SK-N-SH (cell line): ENCODE measurements around the gene LRTM2. TPM values are rescaled to one million over a fixed set of nuclear protein-coding genes. Genes with fewer than 3 reads are reported as not detected.

ENCODE experiments used
- CTCF ChIA-PET: fragments of 300-600, 350-600 bp; formaldehyde crosslinking; extraction: SDS; loops from one replicate; lab custom pipeline; 2021; lab: Yijun Ruan, JAX
- POLR2A ChIA-PET: fragments of 350-600 bp; sonication (Branson Sonifier 250); formaldehyde crosslinking; extraction: SDS; loops from one replicate; lab custom pipeline; 2020; ENCODE audit warnings: antibody characterized with exemption, inconsistent platforms; lab: Yijun Ruan, JAX
- DNase-seq: peaks from one replicate; pipeline ENCODE4 v3.0.0; 2012
- H2AFZ ChIP-seq: fragments of 200-600 bp; sonication (generic); 2 replicates; pipeline ENCODE4 v1.8.1; 2016; ENCODE audit warnings: antibody characterized with exemption, mild to moderate bottlenecking, low read depth
- H3F3A ChIP-seq: fragments of 200-600 bp; sonication (generic); replicated peaks from 2 replicates; pipeline ENCODE3; 2016; ENCODE audit warnings: antibody characterized with exemption, mild to moderate bottlenecking; ENCODE audit not compliant: insufficient read depth
- H3K27ac ChIP-seq, 2 experiments: fragments of 200-500 bp in 1 of 2; fragments of 200-600 bp in 1 of 2; sonication (Bioruptor generic) in 1 of 2; sonication (generic), shearing (Covaris generic) in 1 of 2; 2 replicates each; pipeline versions ENCODE4 v1.5.1 to v1.6.1; 2014 to 2016; ENCODE audit warnings: low read depth in 2 of 2, inconsistent platforms in 1 of 2, low read length in 1 of 2, mild to moderate bottlenecking in 1 of 2, mixed read lengths in 1 of 2
- H3K27me3 ChIP-seq: fragments of 200-600 bp; sonication (generic), shearing (Covaris generic); 2 replicates; pipeline ENCODE4 v1.6.1; 2016; ENCODE audit warnings: mixed run types; ENCODE audit not compliant: insufficient read depth
- H3K36me3 ChIP-seq, 2 experiments: fragments of 200-500 bp in 1 of 2; fragments of 200-600 bp in 1 of 2; sonication (Bioruptor generic) in 1 of 2; sonication (generic) in 1 of 2; replicated peaks in 1 of 2; 2 replicates each; pipeline versions ENCODE3 to v1.5.1; 2014 to 2016; ENCODE audit warnings: low read length in 1 of 2, mild to moderate bottlenecking in 1 of 2; ENCODE audit not compliant: insufficient read depth in 2 of 2, control insufficient read depth in 1 of 2
- H3K4me1 ChIP-seq, 2 experiments: fragments of 200-500 bp in 1 of 2; fragments of 200-600 bp in 1 of 2; sonication (Bioruptor generic) in 1 of 2; sonication (generic), shearing (Covaris generic) in 1 of 2; 2 replicates each; pipeline versions ENCODE4 v1.5.1 to v1.6.1; 2014 to 2016; ENCODE audit warnings: low read depth in 1 of 2, low read length in 1 of 2, mixed run types in 1 of 2; ENCODE audit not compliant: insufficient read depth in 2 of 2, control insufficient read depth in 1 of 2
- H3K4me2 ChIP-seq: fragments of 200-600 bp; sonication (generic), shearing (Covaris generic); 2 replicates; pipeline ENCODE4 v1.6.1; 2017; ENCODE audit warnings: mixed run types
- H3K4me3 ChIP-seq, 2 experiments: fragments of 200-500 bp in 1 of 2; fragments of 200-600 bp in 1 of 2; sonication (Bioruptor generic) in 1 of 2; sonication (generic), shearing (Covaris generic) in 1 of 2; 2 replicates each; pipeline versions ENCODE4 v1.5.1 to v1.8.1; 2014 to 2016; ENCODE audit warnings: low read depth in 2 of 2, inconsistent platforms in 1 of 2, low read length in 1 of 2, mild to moderate bottlenecking in 1 of 2, mixed read lengths in 1 of 2, moderate library complexity in 1 of 2
- H3K79me2 ChIP-seq: fragments of 200-600 bp; sonication (generic); 2 replicates; pipeline ENCODE4 v1.8.1; 2017; ENCODE audit warnings: mild to moderate bottlenecking; ENCODE audit not compliant: insufficient read depth
- H3K9ac ChIP-seq: fragments of 200-600 bp; sonication (generic); 2 replicates; pipeline ENCODE4 v1.6.1; 2017; ENCODE audit warnings: mixed run types
- H3K9me2 ChIP-seq: fragments of 200-600 bp; sonication (generic); 2 replicates; pipeline ENCODE4 v1.6.1; 2017; ENCODE audit warnings: mixed run types
- H3K9me3 ChIP-seq: fragments of 200-600 bp; sonication (generic); 2 replicates; pipeline ENCODE4 v1.6.1; 2017; ENCODE audit warnings: mixed run types, mild to moderate bottlenecking, moderate library complexity
- H4K20me1 ChIP-seq: fragments of 200-600 bp; sonication (generic); 2 replicates; pipeline ENCODE4 v1.6.1; 2017; ENCODE audit warnings: mild to moderate bottlenecking, mixed run types; ENCODE audit not compliant: insufficient read depth
- CHD2 ChIP-seq: fragments of 150-350 bp; IDR thresholded peaks from 2 replicates; pipeline ENCODE4 v1.6.1; 2018; ENCODE audit warnings: low read length; ENCODE audit not compliant: partially characterized antibody
- ELF1 ChIP-seq: IDR thresholded peaks from 2 replicates; pipeline ENCODE4 v1.4.0; 2012
- EP300 ChIP-seq, 2 experiments: IDR thresholded peaks; 2 replicates each; pipeline versions ENCODE4 v1.4.0 to v1.6.1; 2012; ENCODE audit warnings: borderline replicate concordance in 1 of 2, low read depth in 1 of 2, low read length in 1 of 2
- FOXJ3 ChIP-seq: sonication (generic); formaldehyde crosslinking; IDR thresholded peaks from 2 replicates; pipeline ENCODE4 v1.5.1; 2020; ENCODE audit warnings: mild to moderate bottlenecking, missing genetic modification reagents
- GABPA ChIP-seq: IDR thresholded peaks from 2 replicates; pipeline ENCODE4 v1.4.0; 2012; ENCODE audit warnings: low read depth, mild to moderate bottlenecking
- GATA2 ChIP-seq: sonication (generic); formaldehyde crosslinking; IDR thresholded peaks from 2 replicates; pipeline ENCODE4 v1.5.0; 2020; ENCODE audit warnings: mild to moderate bottlenecking, missing genetic modification reagents
- JUND ChIP-seq: IDR thresholded peaks from 2 replicates; pipeline ENCODE4 v1.4.0; 2012
- MEF2A ChIP-seq: IDR thresholded peaks from 2 replicates; pipeline ENCODE4 v1.4.0; 2012; ENCODE audit warnings: low read depth, borderline replicate concordance
- MXI1 ChIP-seq: IDR thresholded peaks from 2 replicates; pipeline ENCODE4 v1.6.1; 2012; ENCODE audit warnings: mild to moderate bottlenecking, low read depth, low read length, improper control_type of control experiment
- PBX3 ChIP-seq: IDR thresholded peaks from 2 replicates; pipeline ENCODE4; 2012
- POLR2AphosphoS5 ChIP-seq: IDR thresholded peaks from 2 replicates; pipeline ENCODE4 v1.6.1; 2012; ENCODE audit warnings: low read depth, low read length
- RAD21 ChIP-seq: IDR thresholded peaks from 2 replicates; pipeline ENCODE4 v1.6.1; 2012; ENCODE audit warnings: mild to moderate bottlenecking, low read length
- RCOR1 ChIP-seq: fragments of 150-350 bp; IDR thresholded peaks from 2 replicates; pipeline ENCODE4 v1.6.1; 2017; ENCODE audit warnings: antibody characterized with exemption, low read length
- RFX5 ChIP-seq: IDR thresholded peaks from 2 replicates; pipeline ENCODE4 v1.6.1; 2012; ENCODE audit warnings: mild to moderate bottlenecking, improper control_type of control experiment, low read length
- SMC3 ChIP-seq: IDR thresholded peaks from 2 replicates; pipeline ENCODE4 v1.6.1; 2012; ENCODE audit warnings: low read depth, low read length, improper control_type of control experiment
- TAF1 ChIP-seq: IDR thresholded peaks from 2 replicates; pipeline ENCODE4 v1.6.1; 2012; ENCODE audit warnings: low read depth, mild to moderate bottlenecking, low read length, moderate library complexity, borderline replicate concordance
- TCF12 ChIP-seq: IDR thresholded peaks from 2 replicates; pipeline ENCODE4 v1.4.0; 2012
- USF1 ChIP-seq: IDR thresholded peaks from 2 replicates; pipeline ENCODE4 v1.4.0; 2012; ENCODE audit warnings: low read depth, borderline replicate concordance
- USF2 ChIP-seq: fragments of 150-350 bp; IDR thresholded peaks from 2 replicates; pipeline ENCODE4 v1.6.1; 2017; ENCODE audit warnings: antibody characterized with exemption, low read length, low read depth, borderline replicate concordance
- WGBS: methylation state at CpG from one replicate; pipeline ENCODE4 v1.1.6; 2017; ENCODE audit warnings: low lambda C conversion rate; 5-methylcytosine and 5-hydroxymethylcytosine counted together
- polyA plus RNA-seq, 3 experiments: library from polyadenylated mRNA; depleted of rRNA; stranded (reverse); fragments of >200 nt; gene quantifications; 2 replicates each; pipeline ENCODE4 v1.2.3, GENCODE V29; 2012

LRTM2 gene
- polyA plus RNA-seq, 1 of the 3 experiments (the other 2 are of a cell fraction) = not detected

- H3K4me3 ChIP-seq = no peak overlapping the region
- no peaks in the 10 kb centered on the region for H3K9me2 ChIP-seq
- H2AFZ ChIP-seq = no peak overlapping the region
- H3K27me3 ChIP-seq = peaks cover 5% of the 10 kb centered on the region; the same call in 1 of the 2 replicates
- H3K4me1 ChIP-seq = peaks cover 0 to 7% of the 10 kb centered on the region in 2 experiments; a peak in 2 of 4 replicates
- H3K36me3 ChIP-seq = no peaks in the 10 kb centered on the region
- H3K79me2 ChIP-seq = no peaks in the 10 kb centered on the region
- H4K20me1 ChIP-seq = no peaks in the 10 kb centered on the region
- H3K9me3 ChIP-seq = 0 out of 2 replicates have a peak, but pooled peaks cover 3% of the 10 kb centered on the region
- ChIA-PET CTCF (interaction anchor here (0.7 to 1.5 kb wide), 2 partner anchors 72 to 77 kb away, joined by 3 to 5 read pairs; no protein-coding TSS in a partner anchor), POLR2A (no interaction called here)
- H3K4me2 ChIP-seq = no peak overlapping the region
- H3K9ac ChIP-seq = no peak overlapping the region
- H3K27ac ChIP-seq = no peak overlapping the region
- no peak for TF ChIP-seq MEF2A
- TF ChIP-seq POLR2AphosphoS5 = no peak
- TF ChIP-seq GABPA = no peak
- no peak for TF ChIP-seq ELF1
- TF ChIP-seq EP300 (IDR thresholded peaks at IDR 0.05; ENCODE audit: borderline replicate concordance in 1 of 2, low read depth in 1 of 2, low read length in 1 of 2) = no peak
- TF ChIP-seq TAF1 = no peak
- TF ChIP-seq JUND = no peak
- TF ChIP-seq PBX3 = no peak
- no peak for TF ChIP-seq RFX5
- no peak for TF ChIP-seq RCOR1
- TF ChIP-seq MXI1 = no peak
- TF ChIP-seq SMC3 = no peak
- no peak for TF ChIP-seq USF2
- no peak for TF ChIP-seq GATA2 (CRISPR knock-in tag)
- no peak for TF ChIP-seq RAD21
- no peaks in the 10 kb centered on the region for H3F3A ChIP-seq
- DNase-seq = no peak
Measured at GRCh38 chr12:1862973-1863372, 42.6 kb downstream of the LRTM2 start.

GRCh38 chr12:1863823-1864222 is 43.5 kb downstream of the LRTM2 start:
- Histone ChIP-seq H3K9me3 (0 out of 2 replicates have a peak, but pooled peaks cover 3% of the 10 kb centered on the region), H3K27me3 (peaks cover 2% of the 10 kb centered on the region; the same call in 1 of the 2 replicates), H3K4me3 (no peak overlapping the region), H4K20me1 (no peaks in the 10 kb centered on the region), H3K27ac (no peak overlapping the region), H3F3A (no peaks in the 10 kb centered on the region), H3K4me1 (peaks cover 0 to 7% of the 10 kb centered on the region in 2 experiments; a peak in 2 of 4 replicates), H3K4me2 (no peak overlapping the region), H3K9me2 (no peaks in the 10 kb centered on the region), H3K9ac (no peak overlapping the region), H2AFZ (no peak overlapping the region), H3K36me3 (no peaks in the 10 kb centered on the region), H3K79me2 (no peaks in the 10 kb centered on the region)
- ChIA-PET POLR2A (no interaction called here), CTCF (no interaction called here)
- TF ChIP-seq FOXJ3 (CRISPR knock-in tag) (no peak), MXI1 (no peak), TCF12 (no peak), GATA2 (CRISPR knock-in tag) (peak; percentile 33; the same call in 1 of the 2 replicates), CHD2 (no peak), USF1 (no peak)
- WGBS = 77% methylated on average over 16 of the region's 16 CpGs
- no peak for DNase-seq
